NCI-H2029 (cell line): ENCODE data around the gene EIF2B5.
A peak's percentile ranks its signal among the peaks of the same experiment; 100 is the strongest.
"Not testable (repeated sequence)": the region's sequence is repeated elsewhere in the genome, so short reads cannot be mapped to it uniquely, and the experiment has no call there.

Experiments used
- DNase-seq: peaks from one replicate; lab custom pipeline; 2025; lab: John Stamatoyannopoulos, UW

The EIF2B5 gene

DNA sequence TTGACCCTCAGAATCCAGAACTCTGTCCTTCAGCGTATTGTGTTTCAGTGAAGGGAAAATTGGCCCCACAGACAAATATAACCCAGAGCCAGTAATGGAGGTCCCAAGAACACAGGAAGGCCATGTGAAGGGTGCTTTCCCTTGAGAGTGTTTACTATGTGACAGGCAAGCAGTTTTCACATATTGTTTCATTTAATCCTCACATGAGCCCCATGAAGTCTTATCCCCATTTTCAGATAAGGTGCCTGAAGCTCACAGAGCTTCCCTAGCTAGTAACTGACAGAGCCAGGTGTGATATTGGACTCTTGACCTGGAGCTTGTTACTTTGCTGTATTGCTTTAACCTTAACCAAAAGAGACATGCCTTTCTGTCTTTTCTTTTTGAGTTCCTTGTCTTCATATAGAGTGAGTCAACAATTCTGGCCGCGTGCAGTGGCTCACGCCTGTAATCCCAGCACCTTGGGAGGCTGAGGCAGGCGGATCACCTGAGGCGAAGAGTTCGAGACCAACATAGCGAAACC is 10.7 kb downstream of the EIF2B5 start:
- DNase-seq, result no peak

DNA sequence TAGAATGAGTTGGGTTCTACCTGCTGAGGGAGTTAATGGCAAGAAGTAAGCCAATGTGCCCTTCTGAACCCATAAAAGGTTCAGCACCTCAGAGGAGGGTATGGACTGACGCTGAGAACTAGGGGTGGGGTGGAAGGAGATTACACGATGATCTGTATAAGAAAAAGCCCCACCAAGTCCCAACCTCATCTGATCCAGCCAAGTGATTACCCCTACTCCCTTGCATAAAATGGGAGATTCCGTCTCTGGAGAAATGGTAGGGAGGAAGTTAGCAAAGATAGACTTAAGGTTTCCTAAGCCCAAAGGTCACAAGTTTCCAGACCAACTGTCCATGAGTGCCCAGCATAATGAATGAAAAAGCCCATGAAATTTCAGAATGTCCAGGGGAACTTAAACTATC is 12.9 kb downstream of the EIF2B5 start:
- no peak for DNase-seq

DNA sequence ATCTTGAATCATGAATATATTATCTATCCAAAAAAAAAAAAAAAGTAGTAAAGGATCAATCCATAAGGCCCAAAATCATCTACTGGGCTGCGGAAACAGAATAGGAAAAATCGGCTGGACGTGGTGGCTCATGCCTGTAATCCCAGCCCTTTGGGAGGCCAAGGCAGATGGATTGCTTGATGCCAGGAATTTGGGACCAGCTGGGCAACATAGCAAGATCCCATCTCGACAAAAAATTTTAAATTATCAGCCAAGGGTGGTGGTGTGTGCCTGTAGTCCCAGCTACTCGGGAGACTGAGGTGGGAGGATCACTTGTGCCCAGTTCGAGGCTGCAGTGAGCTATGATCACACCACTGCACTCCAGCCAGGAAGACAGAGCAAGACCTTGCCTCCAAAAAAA is 14.0 kb downstream of the EIF2B5 start:
- DNase-seq, result no peak

DNA sequence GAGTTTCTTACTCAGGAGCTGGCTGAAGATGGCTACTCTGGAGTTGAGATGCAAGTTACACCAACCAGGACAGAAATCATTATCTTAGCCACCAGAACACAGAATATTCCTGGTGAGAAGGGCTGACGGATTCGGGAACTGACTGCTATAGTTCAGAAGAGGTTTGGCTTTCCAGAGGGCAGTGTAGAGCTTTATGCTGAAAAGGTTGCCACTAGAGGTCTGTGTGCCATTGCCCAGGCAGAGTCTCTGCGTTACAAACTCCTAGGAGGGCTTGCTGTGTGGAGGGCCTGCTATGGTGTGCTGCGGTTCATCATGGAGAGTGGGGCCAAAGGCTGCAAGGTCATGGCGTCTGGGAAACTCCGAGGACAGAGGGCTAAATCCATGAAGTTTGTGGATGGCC is 14.6 kb downstream of the EIF2B5 start:
- DNase-seq, result not testable (repeated sequence)

DNA sequence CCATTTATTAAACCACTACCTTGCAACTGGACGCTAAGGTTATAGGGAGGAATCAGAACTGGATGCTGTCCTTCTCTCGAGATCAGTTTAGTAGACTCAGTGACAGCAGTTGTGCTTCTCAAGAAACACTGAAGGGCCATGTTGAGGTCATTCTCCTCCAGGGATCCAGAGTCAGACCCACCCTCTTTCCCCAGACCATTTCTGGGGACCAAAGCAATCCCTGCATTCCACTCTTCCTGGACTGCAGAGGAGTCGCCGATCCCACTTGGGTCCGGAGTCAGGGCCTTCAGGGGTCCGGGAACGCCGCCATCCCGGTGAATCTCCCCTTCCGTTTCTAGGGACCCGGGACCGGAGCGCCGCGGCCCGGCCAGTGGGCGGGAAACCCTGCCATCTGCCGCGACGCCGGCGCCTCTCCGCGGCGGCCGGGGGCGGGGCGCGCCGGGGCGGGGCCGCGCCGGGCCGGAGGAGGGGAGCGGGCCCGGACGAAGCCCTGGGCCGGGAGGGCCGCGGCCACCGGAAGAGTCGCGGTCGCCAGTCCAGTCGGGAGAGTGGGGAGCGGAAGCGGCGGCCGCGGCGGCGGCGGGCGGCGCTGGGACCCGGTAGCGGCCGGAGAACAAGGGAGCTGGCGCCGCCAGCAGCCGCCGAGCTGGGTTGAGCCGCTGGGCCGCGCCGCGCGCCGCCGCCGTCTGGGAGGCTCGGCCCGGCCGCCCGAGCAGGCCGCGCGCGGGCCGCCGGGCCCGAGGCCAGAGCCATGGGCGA is 19.9 kb downstream of the EIF2B5 start, which contains the start of gene DVL3:
DVL3 (plus strand) TSS at position 493 of the 759 bp plus-strand sequence; CDS start at position 752, 259 bp downstream.
- DNase-seq, result peak; percentile 55

DNA sequence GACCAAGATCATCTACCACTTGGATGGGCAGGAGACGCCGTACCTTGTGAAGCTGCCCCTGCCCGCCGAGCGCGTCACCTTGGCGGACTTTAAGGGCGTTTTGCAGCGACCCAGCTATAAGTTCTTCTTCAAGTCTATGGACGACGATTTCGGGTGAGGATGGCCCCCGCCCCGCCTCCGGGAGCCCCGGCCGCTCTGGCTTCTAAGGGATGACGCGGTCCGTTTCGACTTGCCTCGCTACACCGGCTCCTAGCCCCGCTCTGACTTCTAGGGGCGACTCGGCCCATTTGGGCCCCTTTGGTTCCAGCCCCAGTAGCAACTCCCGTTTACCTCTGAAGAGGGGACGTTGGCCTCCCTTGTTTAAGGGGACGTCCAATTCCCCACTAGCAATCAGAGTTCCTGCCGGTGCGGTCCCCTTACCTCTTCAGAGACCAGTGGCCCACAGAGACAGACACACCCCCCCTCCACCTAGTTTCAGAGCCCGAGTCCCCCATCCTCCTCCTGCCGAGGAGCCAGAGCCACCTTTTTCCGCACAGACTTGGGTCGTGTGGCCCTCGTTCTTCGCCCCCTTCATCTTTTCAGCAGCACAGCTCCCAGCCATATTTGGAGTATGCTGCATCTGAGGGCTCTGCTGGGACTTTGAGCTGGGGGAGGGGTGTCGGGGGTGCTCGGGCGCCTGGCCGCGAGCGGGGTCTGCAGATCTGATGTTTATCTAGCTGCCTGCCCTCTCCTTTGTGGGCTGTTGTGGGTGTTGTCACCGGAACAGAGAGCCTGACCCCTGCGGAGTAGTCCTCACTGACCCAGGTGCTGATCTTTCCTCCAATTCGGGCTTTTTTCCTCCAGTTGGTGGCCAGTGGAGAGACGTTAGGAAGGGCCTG is 20.7 kb downstream of the EIF2B5 start:
- DNase-seq, result no peak

DNA sequence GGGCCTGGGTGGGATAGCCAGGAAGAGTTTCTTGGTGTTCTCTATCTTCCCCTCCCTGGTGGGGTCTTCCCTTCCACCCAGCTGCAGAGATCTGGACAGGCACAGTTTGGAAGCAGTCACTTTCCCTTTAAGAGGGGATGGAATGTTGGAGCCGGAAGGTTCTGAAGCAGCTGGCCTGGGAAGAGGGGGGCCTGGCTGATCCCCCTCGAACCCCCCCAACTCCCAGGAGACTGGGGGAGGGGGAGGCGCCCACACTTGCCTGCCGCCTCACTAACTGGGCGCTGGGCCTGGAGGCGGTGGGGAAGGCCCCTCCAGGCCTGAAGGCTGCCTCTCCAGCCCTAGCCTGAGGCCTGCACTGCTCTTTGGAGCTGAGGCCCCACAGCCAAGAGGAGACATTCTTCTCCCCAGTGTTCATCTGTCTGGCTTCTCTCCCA is 21.4 kb downstream of the EIF2B5 start:
- DNase-seq, result no peak

DNA sequence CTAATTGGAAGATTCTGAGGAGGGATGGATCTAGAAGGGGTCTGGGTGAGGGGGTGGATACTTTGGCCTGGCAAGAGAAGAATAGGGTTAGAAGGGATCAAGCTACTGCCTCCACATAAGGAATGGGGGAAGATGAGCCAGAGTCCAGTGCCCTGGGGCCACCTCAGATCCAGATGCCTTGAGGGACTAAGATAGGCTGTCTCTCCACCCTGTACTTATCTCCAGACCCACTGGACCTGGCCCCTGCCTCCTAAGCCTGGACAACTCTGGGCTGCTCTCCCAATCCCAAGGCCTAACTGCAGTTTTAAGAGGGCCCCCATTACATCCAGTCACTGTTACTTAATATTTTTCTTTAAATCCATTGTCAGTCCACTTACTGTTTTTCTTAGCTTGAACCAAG is 22.0 kb downstream of the EIF2B5 start:
- no peak for DNase-seq

DNA sequence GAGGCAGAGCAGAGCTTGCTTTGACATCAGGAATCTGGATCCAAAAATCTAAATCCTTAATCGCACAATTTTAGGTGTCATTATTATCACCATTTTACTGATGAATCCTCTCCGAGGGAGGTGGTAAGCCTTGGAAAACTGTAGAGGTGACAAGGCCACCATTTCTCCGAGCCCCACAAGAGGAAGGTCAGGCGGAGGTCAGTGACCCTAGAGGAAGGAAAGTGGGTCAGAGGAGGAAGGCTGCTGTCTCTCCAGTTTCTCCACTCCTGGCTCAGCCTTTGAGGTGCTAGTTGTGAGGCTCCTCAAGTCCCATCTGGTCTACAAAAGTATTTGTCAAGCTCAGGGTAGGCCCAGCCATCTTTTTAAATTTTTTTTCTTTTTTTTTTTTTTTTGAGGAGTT is 23.2 kb downstream of the EIF2B5 start:
- DNase-seq, result no peak

DNA sequence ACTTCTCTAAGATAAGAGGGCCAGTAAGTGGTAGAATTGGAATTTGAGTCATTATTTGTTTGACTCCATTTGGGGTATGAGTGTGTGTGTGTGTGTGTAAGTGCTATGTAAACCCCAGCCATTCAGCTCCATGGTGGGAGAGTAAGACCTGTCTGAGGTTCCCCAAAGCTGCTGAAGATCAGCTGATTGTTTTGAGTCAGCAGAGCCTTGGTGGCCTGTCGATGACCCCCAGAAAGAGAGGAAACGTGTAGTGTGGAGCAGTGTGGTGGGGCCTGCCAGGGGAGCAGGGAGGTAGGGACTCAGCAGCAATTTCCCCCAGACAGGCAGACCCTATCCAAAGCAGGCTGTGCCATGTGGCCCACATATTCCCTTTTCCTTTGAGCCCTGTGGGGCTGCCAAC is 25.3 kb downstream of the EIF2B5 start:
- no peak for DNase-seq

DNA sequence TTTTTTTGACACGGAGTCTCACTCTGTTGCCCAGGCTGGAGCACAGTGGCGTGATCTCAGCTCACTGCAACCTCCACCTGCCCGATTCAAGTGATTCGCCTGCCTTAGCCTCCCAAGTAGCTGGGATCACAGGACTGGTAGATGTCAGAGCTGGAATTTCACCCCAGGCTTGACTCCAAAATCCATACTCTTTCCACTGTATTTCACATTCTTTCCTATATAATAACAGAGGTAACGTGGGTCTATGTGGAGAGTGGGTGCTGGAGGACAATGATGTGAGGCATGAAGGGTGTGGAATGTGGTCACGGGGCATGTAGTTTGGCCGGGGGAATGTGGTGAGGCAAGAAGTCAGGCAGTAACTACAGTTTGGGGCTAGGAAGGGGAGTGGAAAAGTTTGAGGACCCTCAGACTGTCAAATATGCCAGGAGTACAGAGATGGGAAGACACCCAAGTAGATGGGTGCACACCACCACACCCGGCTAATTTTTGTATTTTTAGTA is 27.5 kb downstream of the EIF2B5 start:
- not testable (repeated sequence) for DNase-seq

DNA sequence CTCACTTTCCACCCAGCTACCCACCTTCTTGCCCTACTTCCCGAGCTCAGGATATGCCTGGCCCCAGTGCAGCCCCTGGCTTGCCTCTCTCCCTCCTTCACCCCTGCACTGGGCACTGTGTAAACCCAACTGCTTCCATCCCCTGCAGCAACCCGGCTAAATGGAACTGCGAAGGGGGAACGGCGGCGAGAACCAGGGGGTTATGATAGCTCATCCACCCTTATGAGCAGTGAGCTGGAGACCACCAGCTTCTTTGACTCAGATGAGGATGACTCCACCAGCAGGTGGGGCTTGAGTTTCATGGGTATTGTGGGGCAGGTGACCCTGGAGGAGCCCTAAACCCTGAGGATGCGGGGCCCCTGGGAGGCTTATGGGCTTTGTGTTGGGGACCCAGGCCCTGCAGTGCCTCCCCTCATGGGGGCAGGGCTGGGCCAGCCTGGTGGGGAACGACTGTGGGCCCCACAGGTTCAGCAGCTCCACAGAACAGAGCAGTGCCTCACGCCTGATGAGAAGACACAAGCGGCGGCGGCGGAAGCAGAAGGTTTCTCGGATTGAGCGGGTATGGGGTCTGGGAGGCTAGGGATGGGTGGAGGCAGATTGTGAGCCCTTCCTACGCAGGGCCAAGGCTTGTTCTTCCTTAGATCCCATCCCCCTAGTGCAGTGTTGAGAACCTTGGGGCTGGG is 29.6 kb downstream of the EIF2B5 start:
- DNase-seq, result no peak

DNA sequence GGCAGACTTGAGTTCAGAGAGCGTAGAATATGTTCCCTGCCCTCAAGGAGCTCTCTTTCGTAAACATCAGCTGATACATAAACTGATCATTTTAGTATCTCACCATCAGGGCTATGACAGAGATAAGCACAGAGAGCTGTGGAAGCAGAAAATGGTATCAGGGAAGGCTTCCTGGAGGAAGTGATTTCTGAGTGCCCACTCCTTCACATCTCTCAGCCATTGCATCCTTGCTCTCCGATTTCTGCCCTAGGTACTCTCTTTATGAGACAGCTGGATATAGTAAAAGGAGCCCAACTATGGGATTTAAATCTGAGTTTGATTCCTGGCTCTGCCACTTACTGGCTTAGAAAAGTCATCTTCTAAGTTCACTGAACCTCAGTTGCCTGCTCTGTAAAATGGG is 30.4 kb downstream of the EIF2B5 start:
- no peak for DNase-seq

DNA sequence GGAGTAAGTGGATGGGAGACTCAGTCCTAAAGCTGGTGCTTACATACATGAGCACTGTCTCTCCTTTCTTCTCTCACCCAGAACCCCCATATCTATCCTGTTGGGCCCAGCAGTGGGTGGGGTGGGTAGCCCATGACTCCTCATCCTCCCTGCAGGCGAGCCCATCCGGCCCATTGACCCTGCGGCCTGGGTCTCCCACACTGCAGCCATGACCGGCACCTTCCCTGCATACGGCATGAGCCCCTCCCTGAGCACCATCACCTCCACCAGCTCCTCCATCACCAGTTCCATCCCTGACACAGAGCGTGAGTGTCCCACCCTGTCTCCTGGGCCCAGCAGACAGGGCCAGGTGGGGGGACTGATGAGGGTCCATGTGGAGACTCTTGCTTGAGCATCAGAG is 31.5 kb downstream of the EIF2B5 start:
- no peak for DNase-seq

DNA sequence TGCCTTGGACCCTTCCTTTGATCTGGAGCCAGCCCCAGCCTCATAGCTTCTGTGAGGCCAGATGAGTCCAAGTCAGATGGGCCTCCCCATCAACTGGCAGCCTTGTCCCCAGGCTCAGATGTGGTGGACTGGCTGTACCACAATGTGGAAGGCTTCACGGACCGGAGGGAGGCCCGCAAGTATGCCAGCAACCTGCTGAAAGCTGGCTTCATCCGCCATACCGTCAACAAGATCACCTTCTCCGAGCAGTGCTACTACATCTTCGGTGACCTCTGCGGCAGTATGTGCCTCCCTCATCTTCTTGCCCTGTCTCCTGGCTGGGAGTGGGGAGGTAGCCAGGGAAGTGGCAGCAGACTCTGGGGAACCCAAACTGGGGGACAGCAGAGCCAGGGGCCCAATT is 32.6 kb downstream of the EIF2B5 start:
- DNase-seq, result no peak

DNA sequence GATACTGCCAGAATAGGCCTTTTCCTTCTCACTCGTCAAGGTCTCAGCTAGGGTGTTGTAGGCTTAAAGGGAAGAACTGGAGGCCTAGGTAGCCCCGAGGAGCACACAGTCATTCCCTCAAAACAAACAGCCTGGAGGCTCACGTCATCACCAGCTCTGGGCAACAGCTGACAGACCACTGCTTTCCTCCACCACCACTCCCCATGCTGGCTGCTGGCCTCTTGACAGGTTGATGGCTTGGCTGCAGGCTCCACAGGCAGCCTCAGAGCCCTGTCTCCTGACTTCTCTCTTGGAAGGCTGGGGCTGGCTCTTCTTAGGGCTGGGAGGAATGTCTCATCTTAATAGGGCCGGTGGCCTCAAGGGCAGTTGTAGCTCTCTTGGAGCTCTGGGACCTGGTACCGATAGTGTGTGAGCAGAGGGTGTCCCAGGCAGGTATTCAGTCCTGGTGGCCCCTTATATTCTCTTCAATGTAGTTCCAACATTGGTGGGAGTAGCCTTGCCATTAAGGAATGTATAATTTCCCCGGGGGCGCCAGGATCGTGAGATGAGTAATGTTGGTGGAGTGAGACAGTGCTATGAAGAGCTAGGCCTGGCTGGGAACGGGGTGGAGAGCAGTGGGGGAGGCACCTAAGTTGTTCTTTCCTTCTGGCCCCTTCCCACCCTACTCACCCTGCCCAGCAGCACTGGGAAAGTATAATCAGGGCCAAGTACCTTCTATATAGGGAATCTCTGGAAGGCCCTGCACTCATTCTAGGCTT is 33.4 kb downstream of the EIF2B5 start:
- DNase-seq, result no peak

DNA sequence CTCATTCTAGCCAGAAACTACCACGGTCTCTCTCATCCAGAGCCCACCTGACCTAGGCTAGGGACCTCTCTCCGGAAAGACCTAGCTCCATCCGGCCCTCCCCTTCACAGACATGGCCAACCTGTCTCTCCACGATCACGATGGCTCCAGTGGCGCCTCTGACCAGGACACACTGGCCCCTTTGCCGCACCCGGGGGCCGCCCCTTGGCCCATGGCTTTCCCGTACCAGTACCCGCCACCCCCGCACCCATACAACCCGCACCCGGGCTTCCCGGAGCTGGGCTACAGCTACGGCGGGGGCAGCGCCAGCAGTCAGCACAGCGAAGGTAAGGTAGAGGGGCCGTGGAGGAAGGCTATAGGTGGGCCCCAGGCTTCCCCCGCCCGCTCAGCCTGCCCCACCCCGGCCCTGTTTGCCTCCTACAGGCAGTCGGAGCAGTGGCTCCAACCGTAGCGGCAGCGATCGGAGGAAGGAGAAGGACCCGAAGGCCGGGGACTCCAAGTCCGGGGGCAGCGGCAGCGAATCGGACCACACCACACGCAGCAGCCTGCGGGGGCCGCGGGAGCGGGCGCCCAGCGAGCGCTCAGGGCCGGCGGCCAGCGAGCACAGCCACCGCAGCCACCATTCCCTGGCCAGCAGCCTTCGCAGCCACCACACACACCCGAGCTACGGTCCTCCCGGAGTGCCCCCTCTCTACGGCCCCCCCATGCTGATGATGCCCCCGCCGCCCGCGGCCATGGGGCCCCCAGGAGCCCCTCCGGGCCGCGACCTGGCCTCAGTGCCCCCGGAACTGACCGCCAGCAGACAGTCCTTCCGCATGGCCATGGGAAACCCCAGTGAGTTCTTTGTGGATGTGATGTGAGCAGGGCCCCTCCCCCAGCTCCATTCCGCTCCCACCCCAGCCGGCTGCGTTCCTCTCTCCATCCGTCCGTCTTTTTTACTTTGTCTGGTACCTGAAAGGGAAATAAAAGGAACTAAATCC is 35.0 kb downstream of the EIF2B5 start:
- no peak for DNase-seq

DNA sequence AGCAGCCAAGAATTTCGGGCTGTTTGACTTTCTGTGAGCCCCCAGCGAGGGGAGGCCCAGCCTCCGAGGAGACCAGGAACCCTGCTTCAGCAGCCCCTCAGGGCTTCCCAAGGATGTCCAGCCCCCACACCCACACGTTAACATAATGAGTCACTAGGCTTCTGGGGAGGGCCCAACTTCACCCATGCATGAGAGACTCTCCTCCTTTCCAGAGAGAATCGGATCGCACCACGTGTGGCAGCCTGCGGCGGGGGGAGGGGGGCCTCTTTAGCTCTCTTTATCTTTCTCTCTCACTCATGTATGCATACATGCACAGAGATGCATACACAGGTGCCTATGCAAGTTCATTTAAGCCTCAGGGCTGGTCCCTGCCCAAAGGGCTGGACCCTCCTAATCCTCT is 36.4 kb downstream of the EIF2B5 start:
- DNase-seq, result no peak

DNA sequence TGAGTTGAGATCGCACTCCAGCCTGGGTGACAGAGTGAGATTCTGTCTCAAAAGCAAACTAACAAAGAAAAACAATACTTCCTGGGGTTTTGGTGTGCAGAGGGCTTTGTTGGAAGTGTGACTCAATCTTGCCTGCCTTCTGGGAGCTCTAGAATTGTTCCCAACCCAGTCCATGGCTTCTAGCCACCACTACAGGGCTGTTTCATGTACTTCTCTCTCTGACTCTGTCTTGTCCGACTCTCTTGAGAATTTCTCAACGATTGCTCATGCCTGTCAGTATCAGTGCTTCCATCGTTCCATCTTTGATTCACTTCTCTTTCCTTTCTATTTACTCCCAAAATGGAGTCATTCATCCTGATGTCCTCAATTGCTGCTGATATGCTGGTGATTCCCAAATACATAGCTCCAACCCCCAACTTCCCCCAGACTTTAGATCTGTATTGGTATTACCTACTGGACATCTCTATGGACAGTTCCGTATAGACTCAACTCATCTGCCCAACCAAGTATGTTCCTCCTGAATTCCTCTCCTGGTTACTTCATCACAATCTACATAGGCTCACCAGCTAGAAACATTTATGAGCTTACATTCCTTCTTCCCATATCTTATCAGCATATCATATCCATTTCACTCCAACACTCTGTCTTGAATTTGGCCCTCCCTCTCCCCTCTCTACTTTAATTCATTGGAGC is 37.7 kb downstream of the EIF2B5 start:
- no peak for DNase-seq

DNA sequence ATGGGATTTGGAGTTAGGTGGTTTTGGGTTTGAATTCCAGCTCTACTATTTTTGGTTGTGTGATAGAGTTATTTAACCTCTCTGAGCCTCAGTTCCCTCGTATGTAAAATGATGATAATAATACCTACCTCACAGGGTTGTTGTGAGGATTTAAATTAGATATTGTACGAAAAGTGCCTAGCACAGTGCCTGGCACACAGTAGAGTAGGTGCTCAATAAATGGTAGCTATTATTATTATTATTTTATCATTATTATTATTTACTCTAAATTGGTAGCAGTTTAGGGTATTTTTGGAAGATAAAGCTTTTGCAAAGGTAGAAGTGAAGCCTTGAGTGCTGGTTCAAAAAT is 38.2 kb downstream of the EIF2B5 start:
- no peak for DNase-seq
